ENCODE data around the gene CDK10.

The CDK10 gene

GRCh38 chr16:89729293-89729692, 42.8 kb downstream of the CDK10 start:
- intact Hi-C loops (cut with DNase I) = no loop called here

DNA sequence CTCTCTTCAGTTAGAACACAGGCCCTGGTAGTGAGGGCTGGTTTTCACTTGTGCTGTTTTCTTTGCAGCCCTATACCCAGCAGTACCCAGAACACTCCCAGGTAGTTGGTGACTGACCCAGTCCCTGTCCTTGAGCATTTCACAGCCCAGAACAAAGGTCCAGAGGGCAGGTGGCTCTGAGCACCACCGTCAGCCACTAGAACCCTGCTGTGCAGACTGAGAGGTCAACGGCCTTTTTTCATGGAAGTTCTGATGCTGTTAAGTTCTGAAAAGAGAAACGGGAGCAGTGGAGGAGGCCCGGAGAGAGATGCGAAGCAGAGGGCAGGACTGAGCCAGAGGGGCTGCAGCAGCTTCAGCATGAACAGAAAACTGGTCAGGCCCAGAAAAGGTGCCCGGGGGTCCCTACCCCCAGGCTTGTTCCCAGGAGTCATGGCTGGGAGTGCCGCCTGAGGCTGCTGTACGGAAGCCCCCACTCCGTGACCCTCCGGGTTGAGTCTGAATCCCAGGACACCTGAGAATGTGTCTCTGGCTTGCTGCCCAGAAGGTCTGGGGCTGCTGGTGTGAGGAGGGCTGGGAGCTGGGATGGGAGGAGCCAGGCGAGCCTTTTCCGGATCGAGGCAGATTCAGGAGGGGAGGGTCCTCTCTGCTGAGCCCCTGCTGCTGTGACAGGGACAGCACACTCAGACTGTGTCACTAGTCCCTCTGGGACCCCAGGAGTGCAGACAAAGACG, 43.5 kb downstream of the CDK10 start:
- intact Hi-C loops (cut with DNase I) = no loop called here

More at GRCh38 chr16:89729293-89729692, 42.8 kb downstream of the CDK10 start:
- DNase-seq = no peak

GRCh38 chr16:89730610-89731234, 44.2 kb downstream of the CDK10 start:
- intact Hi-C loops (cut with DNase I) = no loop called here
- no peak for DNase-seq

More for the DNA sequence above, 43.5 kb downstream of the CDK10 start:
- DNase-seq = no peak

DNA sequence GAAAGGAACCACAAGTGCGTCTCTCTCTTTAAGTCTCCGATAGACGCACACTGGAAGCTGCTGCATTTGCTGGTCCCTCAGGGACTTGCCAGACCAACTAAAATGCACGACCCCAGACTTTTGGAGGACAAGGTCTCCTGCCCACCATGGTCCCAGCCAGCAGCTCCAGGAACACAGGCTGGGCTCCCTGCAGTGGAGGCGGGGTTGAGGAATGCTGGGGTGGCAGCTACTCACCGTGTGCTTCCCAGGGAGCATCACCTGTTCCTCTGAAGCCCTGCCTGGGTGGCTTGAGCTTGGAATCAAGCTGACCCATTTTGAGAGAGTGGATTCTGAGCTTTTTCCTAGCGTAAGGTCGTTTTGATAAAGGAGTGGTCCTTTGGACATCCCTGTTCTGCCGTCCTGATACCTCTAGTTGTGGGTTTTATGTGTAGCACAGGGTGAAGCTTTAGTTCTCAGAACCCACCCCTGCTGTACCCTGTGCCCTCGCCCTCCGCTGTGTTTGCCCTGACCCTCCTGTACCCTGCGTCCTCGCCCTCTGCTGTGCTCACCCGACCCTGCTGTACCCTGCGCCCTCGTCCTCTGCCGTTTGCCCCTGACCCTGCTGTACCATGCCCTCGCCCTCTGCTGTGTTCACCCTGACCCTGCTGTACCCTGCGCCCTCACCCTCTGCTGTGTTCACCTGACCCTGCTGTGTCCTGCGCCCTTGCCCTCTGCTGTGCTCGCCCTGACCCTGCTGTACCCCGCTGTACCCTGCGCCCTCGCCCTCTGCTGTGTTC, 45.8 kb downstream of the CDK10 start:
- intact Hi-C loops (cut with DNase I) = no loop called here
- DNase-seq = no peak

DNA sequence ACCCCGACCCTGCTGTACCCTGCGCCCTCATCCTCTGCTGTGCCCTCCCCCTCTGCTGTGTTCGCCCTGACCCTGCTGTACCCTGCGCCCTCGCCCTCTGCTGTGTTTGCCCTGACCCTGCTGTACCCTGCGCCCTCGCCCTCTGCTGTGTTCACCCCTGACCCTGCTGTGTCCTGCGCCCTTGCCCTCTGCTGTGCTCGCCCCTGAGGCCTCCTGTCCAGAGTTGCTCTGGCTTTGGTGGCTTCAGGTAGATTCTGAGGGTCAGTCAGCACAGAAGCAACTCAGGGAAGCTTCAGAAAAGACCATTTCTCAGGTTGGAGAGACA, 46.4 kb downstream of the CDK10 start:
- no peak for DNase-seq
- intact Hi-C loops (cut with DNase I) = no loop called here

- DNase-seq = no peak
- intact Hi-C loops (cut with DNase I) = no loop called here
Measured at GRCh38 chr16:89733322-89733721, 46.8 kb downstream of the CDK10 start.

DNA sequence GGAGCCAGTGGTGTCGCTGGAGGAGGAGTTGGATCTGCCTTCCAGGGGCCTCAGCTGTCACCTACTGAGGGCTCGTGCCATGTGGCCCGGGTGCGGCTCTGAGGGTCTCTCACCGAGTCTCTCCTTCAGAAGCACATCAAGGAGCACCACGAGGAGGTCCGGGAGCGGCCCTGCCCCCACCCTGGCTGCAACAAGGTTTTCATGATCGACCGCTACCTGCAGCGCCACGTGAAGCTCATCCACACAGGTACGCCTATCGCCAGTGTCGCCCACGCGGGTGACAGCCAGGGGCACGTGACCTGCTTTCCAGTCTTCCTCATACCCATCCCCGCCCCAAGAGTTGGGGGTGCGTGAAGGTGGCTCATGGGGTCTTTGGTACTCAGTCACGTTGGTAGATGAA, 47.3 kb downstream of the CDK10 start:
- intact Hi-C loops (cut with DNase I) = no loop called here

DNA sequence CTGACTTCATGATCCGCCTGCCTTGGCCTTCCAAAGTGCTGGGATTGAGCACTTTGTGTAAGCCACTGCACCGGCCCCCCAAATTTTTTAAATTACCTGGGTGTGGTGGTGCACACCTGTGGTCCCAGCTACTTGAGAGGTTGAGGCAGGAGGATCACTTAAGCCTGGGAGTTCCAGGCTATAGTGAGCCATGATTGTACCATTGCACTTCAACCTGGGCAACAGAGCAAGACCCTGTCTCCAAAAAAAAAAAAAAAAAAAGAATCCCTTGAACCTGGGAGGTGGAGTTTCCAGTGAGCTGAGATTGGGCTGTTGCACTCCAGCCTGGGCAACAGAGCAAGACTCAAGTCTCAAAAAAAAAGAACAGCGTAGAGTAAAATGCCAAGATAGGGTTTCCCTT, 50.1 kb downstream of the CDK10 start:
- intact Hi-C loops (cut with DNase I) = no loop called here
- no peak for DNase-seq

More for the DNA sequence above, 47.3 kb downstream of the CDK10 start:
- DNase-seq = no peak

DNA sequence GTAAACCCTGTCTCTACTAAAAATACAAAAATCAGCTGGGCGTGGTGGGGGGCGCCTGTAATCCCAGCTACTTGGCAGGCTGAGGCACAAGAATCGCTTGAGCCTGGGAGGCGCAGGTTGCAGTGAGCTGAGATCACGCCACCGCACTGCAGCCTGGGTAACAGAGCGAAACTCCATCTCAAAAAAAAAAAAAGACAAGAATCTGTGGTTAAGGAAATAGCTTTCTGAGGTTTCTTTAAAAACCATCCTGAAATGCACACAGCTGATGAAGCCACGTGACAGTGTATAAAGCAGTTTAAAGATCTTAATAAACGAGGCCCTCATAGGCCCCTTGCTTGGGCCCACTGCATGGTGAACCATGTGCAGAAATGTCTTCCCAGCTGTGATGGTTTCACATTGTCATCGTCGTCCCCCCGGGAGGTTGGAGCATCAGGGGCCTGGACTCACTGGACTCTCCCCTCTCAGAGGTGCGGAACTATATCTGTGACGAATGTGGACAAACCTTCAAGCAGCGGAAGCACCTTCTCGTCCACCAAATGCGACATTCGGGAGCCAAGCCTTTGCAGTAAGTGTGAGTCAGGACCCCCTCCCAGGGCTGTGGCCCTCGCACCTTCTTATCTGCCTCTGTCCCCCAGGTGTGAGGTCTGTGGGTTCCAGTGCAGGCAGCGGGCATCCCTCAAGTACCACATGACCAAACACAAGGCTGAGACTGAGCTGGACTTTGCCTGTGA, 51.0 kb downstream of the CDK10 start:
- intact Hi-C loops (cut with DNase I) = no loop called here
- DNase-seq = no peak

- no peak for DNase-seq
- intact Hi-C loops (cut with DNase I) = no loop called here
Measured at GRCh38 chr16:89738072-89738377, 51.5 kb downstream of the CDK10 start.

DNA sequence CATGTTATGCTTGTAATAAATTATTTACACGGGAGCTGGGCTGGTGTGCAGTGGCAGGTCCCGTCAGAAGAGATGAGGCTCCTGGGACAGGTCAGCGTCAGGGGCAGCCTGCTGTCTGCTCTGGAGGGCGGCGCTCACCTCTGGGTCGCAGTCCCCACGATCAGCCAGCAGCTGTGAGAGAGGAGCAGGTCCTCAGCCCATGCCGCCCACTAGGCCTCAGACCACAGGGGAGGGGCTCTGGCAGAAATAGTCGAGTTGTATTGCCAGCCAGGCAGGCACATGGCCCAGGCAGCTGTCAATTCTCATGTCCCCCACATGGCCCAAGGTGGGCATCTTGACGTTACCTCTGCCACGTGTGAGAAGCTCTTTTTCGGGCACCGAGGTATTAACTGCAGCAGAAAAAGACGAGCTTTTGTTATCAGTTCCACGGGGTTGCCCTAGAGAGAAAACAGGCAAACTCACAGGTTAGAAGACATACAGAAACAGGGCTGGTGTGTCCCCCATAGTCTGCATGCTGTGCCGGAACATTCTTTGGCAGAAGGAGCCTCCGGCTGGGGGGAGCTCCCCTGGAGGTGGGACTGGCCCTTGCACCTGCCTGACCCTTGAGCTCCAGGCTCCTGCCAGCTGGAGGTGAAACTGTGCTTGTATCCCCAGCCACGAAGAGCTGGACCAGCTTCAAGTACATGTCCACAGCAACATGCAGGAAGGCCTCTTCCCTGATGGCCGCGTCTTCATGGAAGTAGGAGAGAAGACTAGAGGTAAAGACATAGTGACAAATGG, 52.2 kb downstream of the CDK10 start:
- intact Hi-C loops (cut with DNase I) = no loop called here
- no peak for DNase-seq

DNA sequence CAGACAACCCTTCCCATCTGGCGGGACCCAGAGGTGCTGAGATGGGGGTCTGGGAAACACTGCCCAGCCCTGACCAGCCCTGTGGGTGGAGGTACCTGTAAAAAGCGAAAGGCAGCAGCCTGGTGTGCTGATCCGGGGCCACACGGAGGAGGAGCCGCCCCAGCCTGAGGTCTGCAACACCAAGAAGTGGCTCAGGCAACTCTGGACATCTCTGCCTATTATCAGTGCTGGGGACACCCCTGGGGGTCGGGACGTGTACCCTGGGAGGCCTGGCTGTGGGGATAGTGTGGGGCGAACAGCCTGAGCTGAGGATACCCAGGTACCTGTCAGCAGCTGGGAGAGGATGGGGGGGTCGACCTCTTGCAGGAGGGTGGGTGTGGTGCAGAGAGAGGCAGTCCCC, 52.9 kb downstream of the CDK10 start:
- intact Hi-C loops (cut with DNase I) = no loop called here
- no peak for DNase-seq

DNA sequence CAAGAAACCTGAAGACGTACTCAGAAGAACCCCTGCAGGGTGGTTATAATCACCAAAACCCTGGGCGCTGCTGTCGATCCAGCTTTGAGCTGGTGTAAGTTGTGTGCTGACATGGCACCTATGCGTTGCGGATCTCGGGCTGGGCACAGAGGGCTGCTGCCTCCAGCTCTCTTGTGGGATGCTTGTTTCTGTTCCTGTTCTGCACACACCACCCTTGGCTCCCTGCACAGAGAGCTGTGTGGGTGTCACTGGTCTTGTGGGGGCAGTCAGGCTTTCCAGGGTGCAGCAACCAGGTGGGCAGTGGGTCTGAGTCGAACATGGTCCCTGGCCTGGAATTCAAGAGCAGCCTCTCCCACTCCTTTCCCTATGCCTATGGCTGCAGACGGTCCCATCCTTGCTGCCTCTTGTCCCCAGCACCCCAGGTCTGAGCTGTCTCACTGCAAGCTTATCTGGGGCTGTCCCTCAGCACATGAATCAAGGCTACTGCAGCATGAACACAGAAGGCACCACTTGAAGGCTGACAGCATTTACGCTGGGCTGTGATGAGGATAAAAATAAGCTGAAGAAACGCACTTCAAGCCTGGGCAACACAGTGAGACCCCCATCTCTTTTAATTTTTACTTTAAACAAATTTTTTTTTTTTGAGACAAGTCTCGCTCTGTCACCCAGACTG, 55.0 kb downstream of the CDK10 start:
- intact Hi-C loops (cut with DNase I) = no loop called here
- peak in 1 of 10 donors; percentile 10 for DNase-seq

- intact Hi-C loops (cut with DNase I) = no loop called here
- no peak for DNase-seq
Measured at GRCh38 chr16:89742948-89743347, 56.5 kb downstream of the CDK10 start.

DNA sequence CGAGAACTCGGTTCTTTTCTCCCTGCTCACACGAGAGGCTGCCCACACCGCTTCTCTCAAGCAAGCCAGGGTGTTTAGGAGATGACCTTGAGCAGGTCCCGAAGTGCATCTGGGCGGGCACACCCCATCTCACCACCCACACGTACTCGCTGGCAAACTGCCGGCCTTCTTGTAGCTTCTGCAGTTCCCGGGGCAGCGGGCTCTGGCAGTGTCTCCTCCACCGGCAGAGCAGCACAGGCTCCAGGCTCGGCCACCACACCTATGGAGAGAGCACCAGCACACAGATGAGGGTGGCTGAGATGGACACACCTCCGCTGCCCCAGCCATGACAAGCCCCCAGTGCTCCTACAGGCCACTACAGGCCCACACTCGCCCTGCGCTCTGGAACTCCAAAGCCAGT, 58.3 kb downstream of the CDK10 start:
- intact Hi-C loops (cut with DNase I) = no loop called here
- no peak for DNase-seq
